Measurements from ENCODE around the gene DNAH10.

GRCh38 chr12:123960029-123960735 is 198.1 kb downstream of the DNAH10 start:
- TF ChIP-seq TCF7L2 (IDR thresholded peaks at IDR 0.05; ENCODE audit: borderline replicate concordance, low read depth, low read length) (no peak), CTCF (tag by site-specific recombination; IDR thresholded peaks at IDR 0.05) (no peak)
